ENCODE data around the gene NXPH1.

Gene NXPH1

DNA sequence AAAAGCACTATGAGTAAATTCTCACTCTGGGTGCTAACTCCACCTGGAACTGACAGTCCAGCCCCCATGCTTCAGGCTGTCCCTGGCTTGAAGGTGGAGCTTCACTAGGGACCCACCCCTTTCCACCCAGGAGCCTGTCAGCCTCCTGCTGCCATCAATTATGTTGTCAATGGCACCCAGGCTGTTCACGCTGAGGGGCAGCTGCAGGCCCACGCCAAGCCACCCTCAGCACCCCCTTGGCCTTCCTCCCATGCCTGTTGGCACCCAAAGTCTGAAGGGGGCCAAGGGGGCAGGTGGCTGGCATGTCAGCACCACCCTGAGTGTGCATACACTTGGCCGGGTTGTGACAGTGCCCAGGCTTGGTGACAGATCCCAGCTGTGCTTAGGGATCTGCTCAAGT is 149.3 kb downstream of the NXPH1 start:
- no peak for DNase-seq
- Mint-ChIP-seq H3K4me3 (no peak overlapping the region), H3K27ac (no peak overlapping the region), H3K4me1 (ENCODE audit: low read depth) (no peaks in the 10 kb centered on the region), H3K36me3 (ENCODE audit: low read depth) (no peaks in the 10 kb centered on the region), H3K27me3 (no peaks in the 10 kb centered on the region), H3K9me3 (no peaks in the 10 kb centered on the region)

DNA sequence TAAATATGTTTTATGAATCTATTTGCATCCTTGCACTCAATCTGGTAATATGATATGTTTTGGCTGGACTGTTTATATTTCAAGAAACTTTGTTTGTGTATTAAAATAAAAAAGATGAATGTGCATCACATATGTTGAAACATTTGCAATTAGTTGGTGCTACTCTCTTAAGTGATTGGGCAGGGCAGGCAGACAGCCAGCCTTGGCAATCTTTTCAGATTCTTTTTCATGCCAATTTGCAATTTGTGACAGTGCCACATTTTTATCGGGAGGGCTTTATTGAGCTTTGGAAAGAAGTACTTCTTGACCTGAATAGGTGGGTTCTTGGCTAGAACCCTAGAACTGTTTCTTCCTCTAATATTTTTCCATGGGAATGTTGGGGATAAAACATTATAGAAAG is 152.2 kb downstream of the NXPH1 start:
- no peak for DNase-seq
- H3K9me3 Mint-ChIP-seq = no peaks in the 10 kb centered on the region
- H3K36me3 Mint-ChIP-seq (ENCODE audit: low read depth) = no peaks in the 10 kb centered on the region
- H3K4me3 Mint-ChIP-seq = no peak overlapping the region
- no peaks in the 10 kb centered on the region for H3K27me3 Mint-ChIP-seq
- H3K4me1 Mint-ChIP-seq (ENCODE audit: low read depth) = no peaks in the 10 kb centered on the region
- H3K27ac Mint-ChIP-seq = no peak overlapping the region

DNA sequence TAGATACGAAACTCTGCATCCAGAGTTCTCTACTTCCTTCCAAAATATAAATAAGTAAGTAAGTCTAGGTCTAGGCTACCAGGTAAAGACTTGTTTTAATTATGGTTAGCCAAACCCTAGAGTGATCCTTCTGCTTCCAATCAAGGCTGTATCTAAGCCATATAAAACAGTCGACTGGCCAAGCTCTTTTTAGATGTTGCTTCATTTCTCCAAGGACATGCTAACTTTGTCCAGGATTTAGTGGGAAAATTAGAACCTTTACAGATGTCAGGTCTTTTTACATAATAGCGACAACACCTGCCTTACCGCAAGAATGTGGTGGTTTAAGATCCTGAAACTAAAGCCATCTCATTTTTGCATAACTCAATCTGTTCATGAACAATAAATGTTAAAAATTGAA is 156.8 kb downstream of the NXPH1 start:
- no peaks in the 10 kb centered on the region for H3K27me3 Mint-ChIP-seq
- no peak overlapping the region for H3K27ac Mint-ChIP-seq
- no peaks in the 10 kb centered on the region for H3K9me3 Mint-ChIP-seq
- DNase-seq = no peak
- no peak overlapping the region for H3K4me3 Mint-ChIP-seq
- H3K4me1 Mint-ChIP-seq (ENCODE audit: low read depth) = no peaks in the 10 kb centered on the region
- H3K36me3 Mint-ChIP-seq (ENCODE audit: low read depth) = no peaks in the 10 kb centered on the region

DNA sequence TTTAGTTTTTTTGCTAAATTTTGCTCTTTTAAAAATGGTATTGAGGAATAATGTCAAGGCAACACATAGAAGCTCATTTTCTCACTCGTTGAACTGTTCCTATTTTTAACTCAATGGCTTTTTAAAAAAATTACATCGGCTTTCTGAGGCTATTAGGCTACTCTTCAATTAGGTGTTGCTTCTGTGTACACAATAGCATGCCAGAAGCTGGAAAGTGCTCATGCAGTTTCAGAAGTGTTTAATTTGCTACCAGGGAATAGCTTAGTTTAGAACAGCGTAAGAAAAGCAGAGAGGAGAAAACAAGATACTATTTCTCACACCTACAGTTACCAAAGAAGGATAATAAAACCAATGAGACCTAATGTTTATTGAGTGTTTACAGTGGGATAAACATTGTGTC is 157.4 kb downstream of the NXPH1 start:
- Mint-ChIP-seq H3K9me3 (no peaks in the 10 kb centered on the region), H3K4me3 (no peak overlapping the region), H3K27me3 (no peaks in the 10 kb centered on the region), H3K27ac (no peak overlapping the region), H3K4me1 (ENCODE audit: low read depth) (no peaks in the 10 kb centered on the region), H3K36me3 (ENCODE audit: low read depth) (no peaks in the 10 kb centered on the region)
- no peak for DNase-seq

DNA sequence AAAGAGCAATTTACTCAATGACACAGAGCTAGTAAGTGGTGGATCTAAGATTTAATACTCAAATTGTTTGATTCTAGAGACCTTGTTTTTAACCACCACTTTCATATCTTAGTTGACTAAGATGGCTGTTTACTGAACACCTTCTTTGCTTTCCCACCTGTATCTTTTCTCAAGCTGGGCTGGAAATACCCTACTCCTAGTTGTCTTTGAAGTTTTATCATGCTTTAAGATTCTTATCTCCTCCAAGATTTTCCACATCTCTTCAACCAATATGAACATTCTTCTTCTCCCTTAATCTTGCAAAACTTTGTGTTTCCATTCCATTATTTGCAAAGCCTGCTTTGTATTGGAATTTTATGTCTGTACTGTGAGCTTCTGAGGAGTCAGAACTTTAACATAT is 157.9 kb downstream of the NXPH1 start:
- no peaks in the 10 kb centered on the region for H3K9me3 Mint-ChIP-seq
- no peak for DNase-seq
- H3K4me1 Mint-ChIP-seq (ENCODE audit: low read depth) = no peaks in the 10 kb centered on the region
- H3K27me3 Mint-ChIP-seq = no peaks in the 10 kb centered on the region
- H3K36me3 Mint-ChIP-seq (ENCODE audit: low read depth) = no peaks in the 10 kb centered on the region
- no peak overlapping the region for H3K4me3 Mint-ChIP-seq
- no peak overlapping the region for H3K27ac Mint-ChIP-seq

DNA sequence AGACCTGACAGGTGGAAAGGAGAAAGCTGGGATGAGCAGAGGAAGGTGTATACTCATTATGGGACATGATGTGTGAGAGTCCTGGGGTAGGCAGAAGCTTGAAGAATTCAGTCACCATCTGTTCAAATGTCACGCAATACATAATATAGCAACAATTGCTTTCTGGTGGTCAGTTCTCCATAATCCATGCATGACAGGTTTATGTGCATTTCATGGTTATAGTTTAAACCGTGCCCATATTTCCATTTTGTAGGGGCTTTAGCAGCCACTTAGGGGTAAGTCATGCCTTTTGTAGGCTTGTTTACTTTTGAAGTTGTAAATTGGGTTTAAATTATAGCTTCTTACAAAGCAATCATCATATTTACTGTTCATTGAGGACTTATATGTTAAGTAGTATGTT is 158.8 kb downstream of the NXPH1 start:
- Mint-ChIP-seq H3K4me1 (ENCODE audit: low read depth) (no peaks in the 10 kb centered on the region), H3K27ac (no peak overlapping the region), H3K9me3 (no peaks in the 10 kb centered on the region), H3K36me3 (ENCODE audit: low read depth) (no peaks in the 10 kb centered on the region), H3K27me3 (no peaks in the 10 kb centered on the region), H3K4me3 (no peak overlapping the region)
- DNase-seq = no peak

DNA sequence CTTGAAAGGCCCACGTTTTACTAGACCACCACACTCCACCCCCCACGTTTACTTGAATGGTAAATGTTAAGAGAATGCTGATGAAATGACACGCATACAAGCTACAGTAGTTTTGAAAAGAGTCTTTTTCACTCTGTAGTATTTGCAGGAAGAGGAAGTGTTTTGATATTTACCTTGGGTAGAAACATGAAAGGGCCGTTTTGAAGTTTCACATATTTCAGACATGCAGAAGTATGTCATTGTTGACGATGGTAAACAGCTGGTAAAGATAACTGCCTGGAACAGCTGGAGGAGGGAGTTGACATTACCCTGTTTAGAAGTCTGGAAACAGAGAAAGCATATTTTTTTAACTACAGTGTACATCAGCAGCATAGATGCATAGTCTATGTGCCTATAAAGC is 160.7 kb downstream of the NXPH1 start:
- no peak for DNase-seq
- H3K4me3 Mint-ChIP-seq = no peak overlapping the region
- H3K36me3 Mint-ChIP-seq (ENCODE audit: low read depth) = no peaks in the 10 kb centered on the region
- no peaks in the 10 kb centered on the region for H3K4me1 Mint-ChIP-seq (ENCODE audit: low read depth)
- no peaks in the 10 kb centered on the region for H3K27me3 Mint-ChIP-seq
- H3K27ac Mint-ChIP-seq = no peak overlapping the region
- no peaks in the 10 kb centered on the region for H3K9me3 Mint-ChIP-seq

DNA sequence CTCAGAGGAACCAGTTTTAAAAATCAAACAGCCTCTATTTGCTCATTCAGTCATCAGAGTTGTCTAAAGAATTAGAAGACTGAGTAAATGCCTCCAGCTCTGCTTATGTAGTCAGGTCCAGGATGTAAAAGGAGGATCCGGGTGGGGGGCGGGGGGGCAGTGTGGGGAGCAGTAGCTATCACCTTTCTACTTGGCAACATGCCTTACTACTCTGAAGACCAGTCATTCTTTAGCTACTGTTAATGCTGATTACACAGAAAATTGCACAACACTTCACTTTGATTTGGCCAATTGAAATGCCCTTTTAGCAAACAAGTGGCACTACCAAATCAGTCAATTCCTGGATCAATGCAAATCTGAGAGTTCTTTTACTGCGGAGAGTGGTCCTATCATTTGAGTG is 164.2 kb downstream of the NXPH1 start:
- Mint-ChIP-seq H3K36me3 (ENCODE audit: low read depth) (no peaks in the 10 kb centered on the region), H3K4me1 (ENCODE audit: low read depth) (no peaks in the 10 kb centered on the region), H3K4me3 (no peak overlapping the region), H3K9me3 (peaks cover 2% of the 10 kb centered on the region), H3K27me3 (no peaks in the 10 kb centered on the region), H3K27ac (no peak overlapping the region)
- no peak for DNase-seq

DNA sequence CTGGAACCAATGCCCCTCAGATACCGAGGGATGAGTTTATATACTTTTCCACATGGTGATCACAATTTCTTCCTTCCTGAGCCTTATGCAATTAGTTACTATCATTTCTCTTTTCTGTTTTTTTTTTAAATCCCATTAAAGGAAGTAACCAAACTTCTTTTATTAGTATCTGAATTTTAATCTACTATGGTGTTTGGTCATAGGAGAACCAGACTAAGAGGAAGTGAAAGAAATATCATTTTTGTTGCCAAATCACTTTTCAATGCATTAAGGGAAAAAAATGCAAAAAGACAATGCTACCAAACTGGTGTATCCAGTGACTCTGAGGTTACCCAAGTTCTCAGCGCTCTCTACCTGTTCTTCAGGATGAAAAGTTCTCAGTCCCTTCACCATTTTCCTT is 167.7 kb downstream of the NXPH1 start:
- Mint-ChIP-seq H3K4me1 (ENCODE audit: low read depth) (no peaks in the 10 kb centered on the region), H3K36me3 (ENCODE audit: low read depth) (no peaks in the 10 kb centered on the region), H3K9me3 (peaks cover 2% of the 10 kb centered on the region), H3K27ac (no peak overlapping the region), H3K4me3 (no peak overlapping the region), H3K27me3 (no peaks in the 10 kb centered on the region)
- no peak for DNase-seq

DNA sequence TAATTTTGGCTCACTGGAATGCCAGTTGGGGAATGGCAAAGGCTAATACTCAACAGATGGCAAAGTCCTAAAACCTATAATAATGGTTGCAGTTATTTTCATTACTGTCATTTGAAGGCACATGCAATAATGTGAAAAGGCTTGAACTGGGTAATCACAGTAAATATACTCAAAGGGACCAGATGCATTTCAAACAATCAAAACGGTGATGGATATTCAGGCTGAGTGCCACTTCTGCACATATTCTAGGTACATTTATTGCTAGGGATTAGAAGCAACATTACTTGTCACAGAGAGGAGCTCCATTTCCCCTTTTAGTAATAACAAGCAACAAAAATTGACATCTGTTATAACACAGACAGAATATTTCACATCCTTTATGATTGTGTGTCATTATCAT is 171.8 kb downstream of the NXPH1 start:
- H3K4me1 Mint-ChIP-seq (ENCODE audit: low read depth) = no peaks in the 10 kb centered on the region
- no peaks in the 10 kb centered on the region for H3K27me3 Mint-ChIP-seq
- H3K9me3 Mint-ChIP-seq = peaks cover 2% of the 10 kb centered on the region
- no peak overlapping the region for H3K27ac Mint-ChIP-seq
- no peak for DNase-seq
- H3K36me3 Mint-ChIP-seq (ENCODE audit: low read depth) = no peaks in the 10 kb centered on the region
- H3K4me3 Mint-ChIP-seq = no peak overlapping the region

DNA sequence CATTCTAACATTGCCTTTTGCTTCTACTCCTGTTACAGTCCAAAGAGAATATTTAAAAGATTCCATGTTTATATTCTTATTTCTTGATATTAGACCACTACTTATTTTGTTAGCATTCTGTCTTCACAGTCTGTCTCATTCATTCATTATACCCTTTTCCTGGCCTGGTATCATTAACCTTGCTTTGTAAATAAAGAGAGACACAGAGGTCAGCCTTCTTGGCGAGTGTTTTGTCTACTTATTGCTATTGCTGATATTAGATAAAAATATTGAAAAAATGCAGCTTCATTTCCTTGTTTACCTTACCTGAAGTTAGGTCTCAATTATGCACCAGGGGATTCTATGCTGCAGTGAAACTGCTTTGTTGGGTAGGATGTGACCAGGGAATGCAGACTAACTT is 179.2 kb downstream of the NXPH1 start:
- no peaks in the 10 kb centered on the region for H3K9me3 Mint-ChIP-seq
- DNase-seq = no peak
- no peaks in the 10 kb centered on the region for H3K27me3 Mint-ChIP-seq
- H3K4me3 Mint-ChIP-seq = no peak overlapping the region
- no peaks in the 10 kb centered on the region for H3K4me1 Mint-ChIP-seq (ENCODE audit: low read depth)
- H3K36me3 Mint-ChIP-seq (ENCODE audit: low read depth) = no peaks in the 10 kb centered on the region
- no peak overlapping the region for H3K27ac Mint-ChIP-seq

DNA sequence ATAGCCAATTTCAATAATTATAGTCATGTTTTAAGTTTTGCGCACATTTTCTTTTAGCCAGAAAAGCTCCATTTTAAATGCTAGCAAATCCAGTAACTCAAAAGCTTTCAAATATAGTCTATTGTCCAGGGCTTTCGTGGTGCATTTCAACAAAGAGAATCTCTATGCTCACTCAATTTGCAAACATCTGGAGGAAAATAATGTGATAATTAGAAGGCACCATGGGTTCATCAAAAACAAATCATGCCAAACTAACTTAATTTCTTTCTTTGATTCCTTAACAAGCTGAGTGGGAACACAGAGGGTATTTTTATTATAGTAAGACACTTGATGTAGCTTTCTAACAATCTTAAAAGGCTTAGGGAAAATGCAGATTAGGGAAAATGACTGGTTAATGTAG is 179.8 kb downstream of the NXPH1 start:
- DNase-seq = no peak
- Mint-ChIP-seq H3K4me1 (ENCODE audit: low read depth) (no peaks in the 10 kb centered on the region), H3K27me3 (no peaks in the 10 kb centered on the region), H3K4me3 (no peak overlapping the region), H3K36me3 (ENCODE audit: low read depth) (no peaks in the 10 kb centered on the region), H3K27ac (no peak overlapping the region), H3K9me3 (no peaks in the 10 kb centered on the region)

DNA sequence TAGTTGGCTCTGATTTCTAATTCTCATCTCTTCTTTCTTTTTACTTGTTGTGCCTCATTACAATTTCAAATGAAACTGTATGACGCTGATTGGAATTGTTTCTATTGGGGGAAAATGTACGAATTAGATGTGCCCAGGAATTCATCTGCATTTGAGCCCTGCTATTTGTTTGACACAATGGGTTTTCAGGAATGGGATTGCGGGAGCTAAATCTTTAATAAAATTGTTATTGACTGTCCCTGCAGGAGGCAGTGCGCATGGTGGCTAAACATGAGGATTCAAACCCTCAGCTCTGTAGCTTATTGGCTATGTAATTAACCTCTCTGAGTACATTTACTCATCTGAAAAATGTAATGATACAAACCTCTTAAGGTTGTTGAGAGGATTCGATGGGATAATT is 181.6 kb downstream of the NXPH1 start:
- H3K9me3 Mint-ChIP-seq = no peaks in the 10 kb centered on the region
- H3K4me3 Mint-ChIP-seq = no peak overlapping the region
- no peaks in the 10 kb centered on the region for H3K4me1 Mint-ChIP-seq (ENCODE audit: low read depth)
- no peaks in the 10 kb centered on the region for H3K27me3 Mint-ChIP-seq
- DNase-seq = no peak
- H3K36me3 Mint-ChIP-seq (ENCODE audit: low read depth) = no peaks in the 10 kb centered on the region
- no peak overlapping the region for H3K27ac Mint-ChIP-seq

DNA sequence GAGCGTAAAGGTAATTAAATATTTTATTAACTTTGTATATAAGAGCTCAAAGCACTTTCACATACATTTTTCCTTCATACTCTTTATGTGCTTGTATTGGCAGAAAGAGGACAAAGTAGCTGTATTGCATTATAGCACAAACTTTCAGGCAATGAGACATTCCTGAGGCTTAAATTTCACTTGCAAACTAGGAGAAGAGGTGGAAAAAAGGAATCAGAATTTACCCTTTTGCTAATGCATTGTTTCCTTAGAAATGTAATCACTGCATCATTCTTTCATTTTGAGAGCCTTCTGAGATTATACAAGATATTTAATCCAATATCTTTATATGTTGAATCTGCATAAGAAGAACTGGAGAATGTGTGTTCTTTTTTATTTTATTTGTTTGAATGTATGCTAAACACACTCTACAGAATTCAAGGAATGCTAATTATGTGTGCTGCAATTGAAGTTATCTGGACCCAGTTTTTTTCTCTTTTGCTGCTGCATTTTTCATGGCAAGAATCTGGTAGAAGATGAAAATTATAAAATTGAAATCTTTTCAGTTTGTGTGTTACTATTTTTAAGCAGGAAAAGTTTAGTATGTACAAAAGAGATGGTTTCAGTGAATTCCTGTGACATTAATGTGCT is 185.1 kb downstream of the NXPH1 start:
- H3K27me3 Mint-ChIP-seq = no peaks in the 10 kb centered on the region
- no peaks in the 10 kb centered on the region for H3K9me3 Mint-ChIP-seq
- no peak overlapping the region for H3K27ac Mint-ChIP-seq
- H3K4me1 Mint-ChIP-seq (ENCODE audit: low read depth) = no peaks in the 10 kb centered on the region
- no peaks in the 10 kb centered on the region for H3K36me3 Mint-ChIP-seq (ENCODE audit: low read depth)
- no peak overlapping the region for H3K4me3 Mint-ChIP-seq
- no peak for DNase-seq

DNA sequence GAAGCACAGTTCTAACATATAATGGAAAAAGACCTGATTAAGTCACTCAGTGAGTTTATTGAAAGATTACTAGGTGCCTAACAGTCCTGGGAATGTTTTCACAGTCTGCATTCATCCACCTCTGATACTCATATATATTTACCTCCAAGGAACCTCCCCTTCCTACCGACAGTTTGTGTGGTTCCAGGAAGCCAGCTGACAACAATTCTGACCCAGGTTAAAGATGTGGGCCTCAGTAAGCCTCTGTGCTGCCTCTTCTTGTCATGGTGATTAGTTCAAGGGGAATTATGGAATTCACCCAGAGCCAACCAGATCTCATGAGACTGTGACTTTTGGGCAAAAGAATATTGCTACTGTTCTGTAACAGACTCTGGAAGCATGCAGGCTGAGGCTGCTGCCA is 186.8 kb downstream of the NXPH1 start:
- H3K27me3 Mint-ChIP-seq = no peaks in the 10 kb centered on the region
- DNase-seq = no peak
- H3K9me3 Mint-ChIP-seq = no peaks in the 10 kb centered on the region
- H3K36me3 Mint-ChIP-seq (ENCODE audit: low read depth) = no peaks in the 10 kb centered on the region
- no peaks in the 10 kb centered on the region for H3K4me1 Mint-ChIP-seq (ENCODE audit: low read depth)
- H3K27ac Mint-ChIP-seq = no peak overlapping the region
- no peak overlapping the region for H3K4me3 Mint-ChIP-seq

DNA sequence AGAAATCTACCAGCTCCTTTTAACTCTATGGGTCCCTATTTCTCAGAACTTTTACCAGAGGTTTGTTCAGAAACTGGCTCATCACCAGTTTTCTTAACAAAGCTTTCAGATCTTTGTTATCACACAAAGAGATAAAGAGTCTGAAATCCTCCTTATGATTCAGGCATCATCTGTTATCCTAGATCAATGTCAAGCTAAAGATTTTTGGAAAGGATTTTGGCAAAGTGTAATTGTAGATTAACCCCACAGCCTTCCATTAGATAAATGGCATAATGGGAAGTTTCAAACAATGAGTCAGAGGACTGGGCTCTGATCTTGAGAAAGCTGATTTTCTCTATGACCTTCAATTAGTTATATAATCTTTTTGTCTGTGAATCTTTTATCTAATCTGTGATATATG is 192.2 kb downstream of the NXPH1 start:
- Mint-ChIP-seq H3K4me1 (ENCODE audit: low read depth) (no peaks in the 10 kb centered on the region), H3K36me3 (ENCODE audit: low read depth) (no peaks in the 10 kb centered on the region), H3K27me3 (no peaks in the 10 kb centered on the region), H3K9me3 (no peaks in the 10 kb centered on the region), H3K4me3 (no peak overlapping the region), H3K27ac (no peak overlapping the region)
- DNase-seq = no peak
